Renal cortex interstitium (tissue), 11 donors: Measurements from ENCODE around the gene PLEKHG4B. TPM values are rescaled to one million over a fixed set of nuclear protein-coding genes. Genes with fewer than 3 reads are reported as not detected.
"Not testable (repeated sequence)": the region's sequence is repeated elsewhere in the genome, so short reads cannot be mapped to it uniquely, and the experiment has no call there.

Experiments used
- DNase-seq, 11 donors: peaks; one replicate each; pipeline ENCODE4 v3.0.0-alpha.2; 2013; ENCODE audit warnings: low read depth in 9 of 11, low spot score in 4 of 11; ENCODE audit errors: extremely low read depth in 1 of 11
- polyA plus RNA-seq, 3 donors: library from polyadenylated mRNA; unstranded; fragments of 120-200 nt; gene quantifications; one replicate each; pipeline ENCODE4 v1.2.1, GENCODE V29; 2013; ENCODE audit not compliant: insufficient read length in 3 of 3

PLEKHG4B gene
- polyA plus RNA-seq, 3 donors: 11.0 to 16.6 (median 14.6) TPM

- not testable (repeated sequence) for DNase-seq
Observed at GRCh38 chr5:72316-73180, 19.4 kb upstream of the PLEKHG4B start.

- DNase-seq: not testable (repeated sequence)
Observed at GRCh38 chr5:73181-73447, 18.9 kb upstream of the PLEKHG4B start.

GRCh38 chr5:73768-74502 is 18.0 kb upstream of the PLEKHG4B start:
- DNase-seq: no peak

- no peak for DNase-seq
Observed at GRCh38 chr5:74503-75109, 17.4 kb upstream of the PLEKHG4B start.

GRCh38 chr5:75331-76320 is 16.3 kb upstream of the PLEKHG4B start:
- no peak for DNase-seq

GRCh38 chr5:76358-77169 is 15.4 kb upstream of the PLEKHG4B start:
- DNase-seq: no peak

- DNase-seq: no peak
Observed at GRCh38 chr5:77170-77501, 14.8 kb upstream of the PLEKHG4B start.

- no peak for DNase-seq
Observed at GRCh38 chr5:77546-77945, 14.4 kb upstream of the PLEKHG4B start.

- no peak for DNase-seq
Observed at GRCh38 chr5:77957-78804, 13.8 kb upstream of the PLEKHG4B start.

- no peak for DNase-seq
Observed at GRCh38 chr5:78805-79149, 13.2 kb upstream of the PLEKHG4B start.

GRCh38 chr5:79263-79662 is 12.7 kb upstream of the PLEKHG4B start:
- no peak for DNase-seq

- DNase-seq: no peak
Observed at GRCh38 chr5:79821-80220, 12.1 kb upstream of the PLEKHG4B start.

GRCh38 chr5:81391-82021 is 10.5 kb upstream of the PLEKHG4B start:
- DNase-seq: no peak

GRCh38 chr5:82097-82496 is 9.9 kb upstream of the PLEKHG4B start:
- DNase-seq: no peak

- no peak for DNase-seq
Observed at GRCh38 chr5:82570-82969, 9.4 kb upstream of the PLEKHG4B start.

- no peak for DNase-seq
Observed at GRCh38 chr5:83029-83428, 8.9 kb upstream of the PLEKHG4B start.

GRCh38 chr5:85334-85995 is 6.5 kb upstream of the PLEKHG4B start:
- DNase-seq: no peak
